OCI-LY7 (cell line): ENCODE results near the gene COL9A1. TPM values are rescaled to one million over a fixed set of nuclear protein-coding genes. Genes with fewer than 3 reads are reported as not detected.

Experiments
- BruUV-seq: library from RNA; stranded (reverse); fragments of 400-500 nt; replicated peaks from 2 replicates; lab custom pipeline; 2021; lab: Mats Ljungman, UMichigan
- CTCF ChIA-PET: fragments of 300-600 bp; sonication (Branson Sonifier 250); formaldehyde crosslinking; loops from one replicate; lab custom pipeline; 2022; ENCODE audit warnings: antibody characterized with exemption; ENCODE audit not compliant: unreplicated experiment; lab: Charles Lee
- POLR2A ChIA-PET: fragments of 300-600 bp; sonication (Branson Sonifier 250); formaldehyde crosslinking; loops from one replicate; lab custom pipeline; 2022; ENCODE audit warnings: antibody characterized with exemption; lab: Charles Lee
- DNase-seq: peaks from one replicate; pipeline ENCODE4 v3.0.0-alpha.2; 2015; ENCODE audit warnings: low spot score
- H2AFZ ChIP-seq: fragments of 200-600 bp; sonication (generic), shearing (Covaris generic); 2 replicates; pipeline ENCODE4 v1.6.1; 2014; ENCODE audit warnings: mild to moderate bottlenecking, antibody characterized with exemption, low read length, moderate library complexity
- H3K27ac ChIP-seq: fragments of 200-600 bp; sonication (generic); 2 replicates; pipeline ENCODE4 v1.5.1; 2014; ENCODE audit warnings: mixed run types, low read depth, mild to moderate bottlenecking, moderate library complexity, low read length, inconsistent platforms; ENCODE audit not compliant: poor library complexity, severe bottlenecking
- H3K36me3 ChIP-seq: fragments of 200-600 bp; sonication (generic); 2 replicates; pipeline ENCODE4 v1.6.1; 2014; ENCODE audit warnings: mild to moderate bottlenecking, antibody characterized with exemption, low read length, moderate library complexity, mixed read lengths; ENCODE audit not compliant: insufficient read depth
- H3K4me1 ChIP-seq: fragments of 200-600 bp; sonication (generic); 2 replicates; pipeline ENCODE4 v1.5.1; 2014; ENCODE audit warnings: mild to moderate bottlenecking, low read length; ENCODE audit not compliant: insufficient read depth, poor library complexity, severe bottlenecking
- H3K4me2 ChIP-seq: fragments of 200-600 bp; sonication (generic); 2 replicates; pipeline ENCODE4 v1.6.1; 2014; ENCODE audit warnings: mild to moderate bottlenecking, low read length
- H3K4me3 ChIP-seq: fragments of 200-600 bp; sonication (generic); 2 replicates; pipeline ENCODE4 v1.5.1; 2014; ENCODE audit warnings: mild to moderate bottlenecking, low read depth, low read length; ENCODE audit not compliant: poor library complexity, severe bottlenecking
- H3K79me2 ChIP-seq: fragments of 200-600 bp; sonication (generic); 2 replicates; pipeline ENCODE4 v1.6.1; 2016; ENCODE audit warnings: low read depth, mild to moderate bottlenecking, low read length, moderate library complexity, mixed read lengths; ENCODE audit not compliant: insufficient read depth
- H3K9me2 ChIP-seq: fragments of 200-600 bp; sonication (generic); 2 replicates; pipeline ENCODE4 v1.6.1; 2016; ENCODE audit warnings: mild to moderate bottlenecking, low read length, mixed read lengths; ENCODE audit not compliant: insufficient read depth
- H3K9me3 ChIP-seq: fragments of 200-600 bp; sonication (generic); 2 replicates; pipeline ENCODE4 v1.6.1; 2014; ENCODE audit warnings: mild to moderate bottlenecking, mixed run types, low read length, mixed read lengths
- H4K20me1 ChIP-seq: fragments of 200-600 bp; sonication (generic); 2 replicates; pipeline ENCODE4 v1.6.1; 2014; ENCODE audit warnings: mild to moderate bottlenecking, antibody characterized with exemption, low read length, moderate library complexity, mixed read lengths; ENCODE audit not compliant: insufficient read depth
- CTCF ChIP-seq: fragments of 200-600 bp; sonication (generic); conservative IDR thresholded peaks from 2 replicates; pipeline ENCODE4 v1.5.1; 2014; ENCODE audit warnings: mild to moderate bottlenecking, antibody characterized with exemption, low read length, moderate library complexity, mixed read lengths
- EZH2phosphoT487 ChIP-seq: fragments of 200-600 bp; sonication (generic); IDR thresholded peaks from 2 replicates; pipeline ENCODE4 v1.6.1; 2018; ENCODE audit warnings: low read depth, borderline replicate concordance, mild to moderate bottlenecking, mixed run types, antibody characterized with exemption, low read length, moderate library complexity, mixed read lengths
- intact Hi-C: fragments of 100-400 bp; cut with micrococcal nuclease; formaldehyde crosslinking; loops from one replicate; pipeline ENCODE4 v1.10.0; 2022; ENCODE audit not compliant: unreplicated experiment
- total RNA-seq, 2 experiments: library from RNA; depleted of rRNA in 1 of 2; stranded (reverse); fragments of >200 nt in 1 of 2; shearing (Covaris generic) in 1 of 2; gene quantifications; 2 replicates each; pipeline ENCODE4 v1.2.3, GENCODE V29; 2014 to 2022

COL9A1 gene
- total RNA-seq, 2 experiments from 2014 or later = not detected

GRCh38 chr6:70175770-70176169 lies 127.1 kb downstream of the COL9A1 start:
- Histone ChIP-seq H3K27ac (no peak overlapping the region), H3K4me3 (no peak overlapping the region), H3K4me2 (no peak overlapping the region), H3K4me1 (no peaks in the 10 kb centered on the region), H3K79me2 (no peaks in the 10 kb centered on the region), H3K36me3 (no peaks in the 10 kb centered on the region), H3K9me2 (no peaks in the 10 kb centered on the region), H4K20me1 (no peaks in the 10 kb centered on the region), H2AFZ (no peak overlapping the region), H3K9me3 (no peaks in the 10 kb centered on the region)
- POLR2A ChIA-PET = interaction anchor here (0.7 to 1.7 kb wide), 2 partner anchors 14 to 1737 kb away, joined by 3 to 4 read pairs; no protein-coding TSS in a partner anchor
- no peak for DNase-seq
- intact Hi-C loops = no loop called here
- CTCF ChIA-PET = no interaction called here
- no TSS peak for BruUV-seq
- TF ChIP-seq CTCF = no peak
- TF ChIP-seq EZH2phosphoT487 = no peak

- intact Hi-C loops = no loop called here
- H3K79me2 ChIP-seq = no peaks in the 10 kb centered on the region
- CTCF ChIA-PET = no interaction called here
- H2AFZ ChIP-seq = no peak overlapping the region
- H3K4me3 ChIP-seq = no peak overlapping the region
- no peak overlapping the region for H3K27ac ChIP-seq
- no peaks in the 10 kb centered on the region for H3K4me1 ChIP-seq
- H3K4me2 ChIP-seq = no peak overlapping the region
- BruUV-seq = no TSS peak
- no peaks in the 10 kb centered on the region for H3K9me3 ChIP-seq
- H4K20me1 ChIP-seq = no peaks in the 10 kb centered on the region
- H3K9me2 ChIP-seq = no peaks in the 10 kb centered on the region
- TF ChIP-seq CTCF (no peak), EZH2phosphoT487 (no peak)
- no peak for DNase-seq
- H3K36me3 ChIP-seq = no peaks in the 10 kb centered on the region
- POLR2A ChIA-PET = interaction anchor here (0.7 kb wide), 1 partner anchor 76 kb away, joined by 3 read pairs; no protein-coding TSS in a partner anchor
Observed at GRCh38 chr6:70172252-70172651, 130.6 kb downstream of the COL9A1 start.

DNA sequence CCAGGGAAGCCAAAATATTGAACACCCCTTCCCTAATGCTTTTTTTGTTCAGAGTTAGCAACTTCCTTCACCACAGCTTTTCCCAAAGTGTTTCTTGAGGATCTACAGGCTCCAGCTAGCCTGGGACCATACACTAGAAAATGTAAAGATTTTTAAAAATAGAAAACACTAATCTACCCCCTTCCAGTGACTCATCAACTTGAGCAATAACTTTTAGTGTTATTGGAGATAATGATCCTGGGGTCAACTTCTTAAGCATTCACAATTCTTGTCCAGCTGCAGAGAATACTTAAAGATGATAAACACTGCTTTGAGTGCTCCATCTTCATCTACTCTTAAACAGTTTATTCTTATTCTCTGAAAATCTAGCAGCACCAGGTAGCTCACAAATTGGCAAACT lies 131.6 kb downstream of the COL9A1 start:
- ChIA-PET POLR2A (interaction anchor here (1.0 kb wide), 1 partner anchor 10 kb away, joined by 4 read pairs; no protein-coding TSS in a partner anchor), CTCF (no interaction called here)
- Histone ChIP-seq H3K9me2 (no peaks in the 10 kb centered on the region), H3K36me3 (no peaks in the 10 kb centered on the region), H3K27ac (no peak overlapping the region), H3K4me2 (no peak overlapping the region), H3K4me3 (no peak overlapping the region), H3K9me3 (no peaks in the 10 kb centered on the region), H3K79me2 (no peaks in the 10 kb centered on the region), H3K4me1 (no peaks in the 10 kb centered on the region), H4K20me1 (no peaks in the 10 kb centered on the region), H2AFZ (no peak overlapping the region)
- intact Hi-C loops = no loop called here
- no TSS peak for BruUV-seq
- TF ChIP-seq EZH2phosphoT487 (no peak), CTCF (no peak)
- no peak for DNase-seq
